Endodermal cell (in vitro differentiated cells): ENCODE results near the gene TMEM147. TPM values are rescaled to one million over a fixed set of nuclear protein-coding genes. Genes with fewer than 3 reads are reported as not detected.

Experiments
- DNase-seq: peaks from one replicate; pipeline ENCODE4 v3.0.0-alpha.2; 2017
- H3K27ac ChIP-seq: 2 replicates; pipeline ENCODE4 v1.5.1; 2013; ENCODE audit warnings: mild to moderate bottlenecking, low read depth, low read length, moderate library complexity
- H3K27me3 ChIP-seq: 2 replicates; pipeline ENCODE4 v1.6.1; 2013; ENCODE audit warnings: mild to moderate bottlenecking, low read length, moderate library complexity; ENCODE audit not compliant: insufficient read depth, control insufficient read depth, poor library complexity, severe bottlenecking
- H3K36me3 ChIP-seq: 2 replicates; pipeline ENCODE4 v1.7.0; 2013; ENCODE audit warnings: mild to moderate bottlenecking, low read length, moderate library complexity; ENCODE audit not compliant: control insufficient read depth, insufficient read depth
- H3K4me1 ChIP-seq: one replicate; pipeline ENCODE4 v1.7.0; 2013; ENCODE audit warnings: low read length; ENCODE audit not compliant: control insufficient read depth, insufficient read depth
- H3K4me3 ChIP-seq: 2 replicates; pipeline ENCODE4 v1.5.1; 2013; ENCODE audit warnings: mild to moderate bottlenecking, low read length, moderate library complexity
- H3K9ac ChIP-seq: 2 replicates; pipeline ENCODE4 v1.6.1; 2013; ENCODE audit warnings: mild to moderate bottlenecking, low read length, moderate library complexity; ENCODE audit not compliant: poor library complexity, severe bottlenecking; ENCODE audit errors: extremely low read depth
- H3K9me3 ChIP-seq: 2 replicates; pipeline ENCODE4 v1.6.1; 2013; ENCODE audit warnings: mild to moderate bottlenecking, low read length, moderate library complexity; ENCODE audit not compliant: control insufficient read depth
- H3K27ac Mint-ChIP-seq: 2 replicates; pipeline ENCODE4 v1.8.0; 2020; ENCODE audit warnings: mixed read lengths
- H3K27me3 Mint-ChIP-seq: 2 replicates; pipeline ENCODE4 v1.8.0; 2021; ENCODE audit warnings: mild to moderate bottlenecking, mixed read lengths; ENCODE audit not compliant: insufficient read depth
- H3K36me3 Mint-ChIP-seq: 2 replicates; pipeline ENCODE4 v1.8.0; 2020; ENCODE audit warnings: low read depth, mixed read lengths
- H3K4me1 Mint-ChIP-seq: 2 replicates; pipeline ENCODE4 v1.8.0; 2020; ENCODE audit warnings: mixed read lengths
- H3K4me3 Mint-ChIP-seq: 2 replicates; pipeline ENCODE4 v1.8.0; 2020; ENCODE audit warnings: mild to moderate bottlenecking, moderate library complexity, mixed read lengths
- H3K9me3 Mint-ChIP-seq: 2 replicates; pipeline ENCODE4 v1.8.0; 2020; ENCODE audit warnings: mild to moderate bottlenecking, mixed read lengths
- CTCF ChIP-seq: fragments of 200-600 bp; sonication (generic); conservative IDR thresholded peaks from 2 replicates; pipeline ENCODE4 v1.5.0; 2021; ENCODE audit warnings: antibody characterized with exemption, mild to moderate bottlenecking
- WGBS, 2 experiments: methylation state at CpG; one replicate each; pipeline versions ENCODE4 v1.1.5 to v1.1.7; 2013; ENCODE audit warnings: missing lambda C conversion rate in 2 of 2, mixed read lengths in 1 of 2; ENCODE audit not compliant: insufficient coverage in 1 of 2, insufficient read length in 1 of 2; 5-methylcytosine and 5-hydroxymethylcytosine counted together
- total RNA-seq, 2 donors: library from RNA; stranded (reverse); fragmentation: NEBNext Ultra II Directional in 1 of 2; extraction: Animal tissue kit (Norgen Biotek cat#: 25700) in 1 of 2; gene quantifications; 2 replicates in 1 of 2; 3 replicates in 1 of 2; pipeline ENCODE4 v1.2.1, GENCODE V29; 2021

TMEM147 gene
- total RNA-seq, 2 donors from 2014 or later, result 109 to 119 TPM

DNA sequence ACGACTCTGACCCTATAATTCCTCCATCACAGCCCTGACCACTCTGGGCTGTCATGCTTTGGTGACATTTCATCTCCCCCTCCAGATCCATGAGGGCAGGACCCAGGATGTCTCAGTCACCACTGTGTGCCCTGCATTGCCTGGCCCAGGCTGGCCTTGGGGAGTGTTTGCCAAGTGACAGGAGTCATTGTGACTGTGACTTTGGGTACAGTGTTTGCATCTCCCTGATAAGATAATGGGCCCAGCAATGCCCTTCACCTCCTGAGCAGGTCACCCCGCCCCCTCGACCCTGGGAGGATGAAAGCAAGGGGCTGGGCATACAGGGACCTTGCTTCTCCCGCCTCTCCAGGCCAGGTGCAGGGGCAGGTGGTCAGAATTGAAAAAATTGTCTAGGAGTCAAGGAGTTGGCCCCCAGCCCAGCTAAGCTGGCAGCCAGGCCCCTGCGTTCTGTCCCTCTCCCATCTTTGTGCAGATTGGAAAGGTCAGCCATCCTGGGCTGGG is 23.9 kb downstream of the TMEM147 start:
- no peaks in the 10 kb centered on the region for H3K36me3 ChIP-seq
- no peaks in the 10 kb centered on the region for H3K36me3 Mint-ChIP-seq

GRCh38 chr19:35571406-35571965 is 26.1 kb downstream of the TMEM147 start:
- H3K4me1 ChIP-seq, result no peaks in the 10 kb centered on the region
- peaks cover 10% of the 10 kb centered on the region for H3K9me3 ChIP-seq
- Mint-ChIP-seq H3K27ac (no peak overlapping the region), H3K36me3 (no peaks in the 10 kb centered on the region), H3K4me1 (peaks cover 7% of the 10 kb centered on the region), H3K9me3 (peaks cover 21% of the 10 kb centered on the region), H3K4me3 (no peak overlapping the region), H3K27me3 (peaks cover 24% of the 10 kb centered on the region)
- no peak overlapping the region for H3K27ac ChIP-seq
- H3K4me3 ChIP-seq, result no peak overlapping the region
- 90% methylated on average over 1 of the region's 1 CpG for WGBS, 2 experiments
- H3K9ac ChIP-seq, result no peak overlapping the region
- no peak for TF ChIP-seq CTCF
- DNase-seq, result no peak
- H3K27me3 ChIP-seq, result peaks cover 4% of the 10 kb centered on the region
- no peaks in the 10 kb centered on the region for H3K36me3 ChIP-seq

More for the DNA sequence above, 23.9 kb downstream of the TMEM147 start:
- Histone ChIP-seq H3K4me3 (no peak overlapping the region), H3K27me3 (peaks cover 4% of the 10 kb centered on the region), H3K9me3 (no peaks in the 10 kb centered on the region), H3K27ac (no peak overlapping the region), H3K9ac (no peak overlapping the region), H3K4me1 (no peaks in the 10 kb centered on the region)
- 84 to 100% methylated on average over 2 to 5 of the region's 5 CpGs for WGBS, 2 experiments
- no peak overlapping the region for H3K4me3 Mint-ChIP-seq
- no peak for TF ChIP-seq CTCF
- peaks cover 1% of the 10 kb centered on the region for H3K9me3 Mint-ChIP-seq
- H3K27me3 Mint-ChIP-seq, result peaks cover 31% of the 10 kb centered on the region
- no peak overlapping the region for H3K27ac Mint-ChIP-seq
- peaks cover 7% of the 10 kb centered on the region for H3K4me1 Mint-ChIP-seq
- DNase-seq, result no peak

GRCh38 chr19:35577918-35578317 is 32.5 kb downstream of the TMEM147 start:
- 93% methylated on average over 1 of the region's 1 CpG; no CpG with 5 or more reads in 1 of the 2 experiments for WGBS, 2 experiments
- H3K4me1 Mint-ChIP-seq, result no peaks in the 10 kb centered on the region

More at GRCh38 chr19:35577918-35578317, 32.5 kb downstream of the TMEM147 start:
- Histone ChIP-seq H3K4me3 (no peak overlapping the region), H3K9me3 (peaks cover 24% of the 10 kb centered on the region), H3K27ac (no peak overlapping the region), H3K4me1 (no peaks in the 10 kb centered on the region), H3K27me3 (no peaks in the 10 kb centered on the region), H3K9ac (no peak overlapping the region), H3K36me3 (no peaks in the 10 kb centered on the region)
- no peak overlapping the region for H3K27ac Mint-ChIP-seq
- H3K9me3 Mint-ChIP-seq, result peaks cover 47% of the 10 kb centered on the region
- H3K27me3 Mint-ChIP-seq, result peaks cover 25% of the 10 kb centered on the region
- no peaks in the 10 kb centered on the region for H3K36me3 Mint-ChIP-seq
- no peak for TF ChIP-seq CTCF
- DNase-seq, result no peak
- no peak overlapping the region for H3K4me3 Mint-ChIP-seq
